ENCODE data around the gene GRIN3A.

DNA sequence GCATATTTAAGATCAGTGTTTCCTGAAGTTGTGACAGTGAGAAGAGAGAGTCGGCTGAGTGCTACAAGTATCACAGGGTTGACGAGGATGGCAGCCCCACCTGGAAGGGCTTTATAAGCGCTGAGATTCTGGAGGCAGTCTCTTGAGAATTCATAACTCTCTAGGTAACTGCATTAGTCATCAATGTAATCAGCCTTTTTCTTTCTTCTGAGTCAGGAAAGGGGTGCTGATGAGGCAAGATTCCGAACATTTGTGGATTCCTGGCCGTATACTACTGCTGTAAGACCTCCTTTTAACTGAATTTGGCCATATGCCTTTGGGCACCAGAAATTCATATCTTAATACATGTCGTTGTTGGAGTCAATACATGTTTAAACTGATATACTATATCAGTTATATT, 211.4 kb downstream of the GRIN3A start:
- TF ChIP-seq GATA2 (IDR thresholded peaks at IDR 0.05; ENCODE audit: low read depth, low read length): no peak
- no peak for TF ChIP-seq GATA3 (IDR thresholded peaks at IDR 0.05; ENCODE audit: low read depth, low read length)
